Stomach smooth muscle (tissue), 2 donors: Measurements from ENCODE around the gene ARHGAP26.
A peak's percentile ranks its signal among the peaks of the same experiment; 100 is the strongest.

Experiments used
- H3K27ac ChIP-seq: one replicate; pipeline ENCODE4 v1.7.0; 2013; ENCODE audit warnings: mild to moderate bottlenecking, low read length, inconsistent platforms
- H3K27me3 ChIP-seq, 2 donors: one replicate each; pipeline ENCODE4 v1.7.0; 2013; ENCODE audit warnings: low read length in 2 of 2; ENCODE audit not compliant: insufficient read depth in 2 of 2, control insufficient read depth in 1 of 2
- H3K36me3 ChIP-seq, 2 donors: one replicate each; pipeline ENCODE4 v1.7.0; 2013; ENCODE audit warnings: low read length in 2 of 2; ENCODE audit not compliant: control insufficient read depth in 2 of 2, insufficient read depth in 2 of 2
- H3K4me1 ChIP-seq: one replicate; pipeline ENCODE4 v1.7.0; 2013; ENCODE audit warnings: low read length; ENCODE audit not compliant: control insufficient read depth, insufficient read depth
- H3K4me3 ChIP-seq, 2 donors: one replicate each; pipeline ENCODE4 v1.7.0; 2013; ENCODE audit warnings: low read length in 2 of 2
- H3K9ac ChIP-seq, 2 donors: one replicate each; pipeline ENCODE4 v1.7.0; 2013; ENCODE audit warnings: low read length in 2 of 2, mild to moderate bottlenecking in 1 of 2
- H3K9me3 ChIP-seq, 2 donors: one replicate each; pipeline ENCODE4 v1.7.0; 2013; ENCODE audit warnings: low read length in 2 of 2; ENCODE audit not compliant: control insufficient read depth in 2 of 2
- donor health status: healthy.
- donor health status: Pancreatic carcinoma.

ARHGAP26 gene

DNA sequence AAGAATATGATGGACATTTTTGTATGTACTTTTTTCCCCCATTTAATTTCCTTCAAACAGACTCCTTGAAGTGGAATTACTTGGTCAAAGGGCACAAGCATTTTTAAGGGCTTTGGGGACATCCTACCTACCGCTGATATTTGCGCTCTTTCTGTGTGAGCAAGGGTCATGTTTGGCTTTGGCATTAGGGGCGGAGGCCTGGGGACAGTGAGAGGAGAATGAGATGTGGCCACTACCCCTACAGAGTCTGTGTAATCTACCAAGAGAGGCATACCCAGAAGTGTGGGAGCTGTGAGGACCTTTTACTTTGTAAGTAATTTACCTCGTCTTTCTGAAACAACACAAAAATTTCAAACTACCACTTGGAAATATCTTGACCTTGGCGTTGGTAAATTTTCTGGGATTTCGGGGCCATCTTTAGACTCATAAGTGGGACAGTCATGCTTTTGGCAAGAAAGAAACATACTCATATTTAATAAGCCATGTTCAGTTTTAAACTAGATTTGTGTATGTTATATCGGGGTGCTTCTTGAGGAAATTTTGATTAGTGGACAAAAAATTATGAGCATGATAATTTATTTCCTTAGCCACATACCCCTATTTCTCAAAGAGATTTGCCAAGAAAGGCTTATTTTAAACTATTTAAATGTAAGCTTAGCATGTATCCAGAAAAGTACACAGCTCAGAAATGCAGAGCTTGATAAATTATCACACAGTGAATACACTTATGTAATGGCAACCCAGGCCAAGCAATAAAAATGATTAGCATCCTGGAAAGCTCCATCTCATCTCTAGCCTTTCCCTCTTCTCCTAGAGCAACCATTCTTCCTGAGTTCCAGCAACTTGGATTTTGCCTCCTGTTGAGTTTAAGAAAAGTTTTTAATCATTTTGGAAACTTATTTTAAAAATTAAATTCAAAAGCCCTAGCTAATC lies 63.6 kb downstream of the ARHGAP26 start:
- H3K27me3 ChIP-seq, result no peaks in the 10 kb centered on the region
- no peak overlapping the region for H3K4me3 ChIP-seq
- no peaks in the 10 kb centered on the region for H3K9me3 ChIP-seq
- peaks cover 3% of the 10 kb centered on the region for H3K4me1 ChIP-seq
- H3K27ac ChIP-seq, result no peak overlapping the region
- H3K9ac ChIP-seq, result no peak overlapping the region
- H3K36me3 ChIP-seq, result no peaks in the 10 kb centered on the region

DNA sequence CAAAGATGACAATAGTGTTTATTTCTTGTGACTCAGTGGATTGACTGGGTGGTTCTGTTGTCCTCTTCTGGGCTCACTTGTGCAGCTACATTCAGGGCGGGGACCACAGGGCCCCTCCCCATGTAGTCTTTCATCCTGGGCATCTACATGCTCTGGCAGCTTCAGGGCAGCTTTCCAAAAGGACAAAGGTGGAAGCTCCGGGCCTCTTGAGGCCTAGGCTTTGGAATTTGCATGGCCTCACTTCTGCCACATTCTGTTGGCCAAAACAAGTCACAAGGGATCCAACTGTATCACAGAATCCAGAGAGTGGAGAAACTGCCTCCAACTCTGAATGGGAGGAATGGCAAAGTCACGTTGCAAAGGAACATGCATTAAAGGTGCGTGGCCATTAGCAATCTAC lies 64.3 kb downstream of the ARHGAP26 start:
- Histone ChIP-seq H3K4me3 (no peak overlapping the region), H3K27ac (no peak overlapping the region), H3K4me1 (peaks cover 3% of the 10 kb centered on the region)

DNA sequence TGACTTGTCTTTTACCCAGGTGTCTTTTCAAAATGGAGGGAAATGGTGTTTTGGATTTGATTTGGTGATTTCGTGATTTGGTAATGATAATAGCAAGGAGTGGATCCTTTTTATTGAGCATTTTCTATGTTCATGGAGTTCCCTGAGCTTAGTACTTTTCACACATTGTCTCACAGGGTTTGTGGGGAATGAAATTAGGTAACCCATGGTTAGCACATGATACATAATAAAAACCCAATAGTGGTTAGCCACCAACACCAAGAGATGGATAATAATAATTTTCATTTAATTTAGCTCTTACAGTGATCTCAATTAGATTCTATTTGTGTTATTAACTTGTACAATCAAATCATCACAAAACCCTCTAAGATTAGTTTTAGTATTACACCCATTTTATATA lies 65.4 kb downstream of the ARHGAP26 start:
- Histone ChIP-seq H3K27me3 (no peaks in the 10 kb centered on the region), H3K27ac (no peak overlapping the region), H3K36me3 (no peaks in the 10 kb centered on the region), H3K9ac (no peak overlapping the region), H3K4me1 (peaks cover 3% of the 10 kb centered on the region), H3K9me3 (no peaks in the 10 kb centered on the region), H3K4me3 (no peak overlapping the region)

More for the DNA sequence above, 64.3 kb downstream of the ARHGAP26 start:
- no peaks in the 10 kb centered on the region for H3K9me3 ChIP-seq
- H3K27me3 ChIP-seq, result no peaks in the 10 kb centered on the region
- no peaks in the 10 kb centered on the region for H3K36me3 ChIP-seq
- H3K9ac ChIP-seq, result no peak overlapping the region

DNA sequence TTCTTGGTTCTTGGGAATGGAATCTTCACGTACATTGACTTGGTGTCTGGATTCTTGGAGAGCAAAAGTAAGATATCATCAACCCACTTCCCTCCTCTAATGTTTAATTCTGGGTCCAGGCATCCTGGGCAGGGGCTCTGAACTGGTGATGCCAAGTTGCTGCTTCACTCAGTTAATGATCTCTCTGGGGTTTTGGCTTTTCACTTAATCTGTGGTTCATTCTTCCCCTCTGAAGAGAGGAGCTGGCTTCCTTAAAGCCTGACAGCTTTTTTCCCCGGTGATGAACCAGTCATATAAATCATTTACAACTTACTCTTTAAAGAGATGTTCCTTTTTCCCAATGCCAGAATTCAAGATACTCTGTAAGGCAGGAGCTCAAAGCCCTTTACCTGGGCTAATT lies 65.9 kb downstream of the ARHGAP26 start:
- no peak overlapping the region for H3K27ac ChIP-seq
- no peaks in the 10 kb centered on the region for H3K36me3 ChIP-seq
- no peaks in the 10 kb centered on the region for H3K9me3 ChIP-seq
- H3K9ac ChIP-seq, result no peak overlapping the region
- H3K27me3 ChIP-seq, result no peaks in the 10 kb centered on the region
- no peak overlapping the region for H3K4me3 ChIP-seq
- H3K4me1 ChIP-seq, result peaks cover 5% of the 10 kb centered on the region

DNA sequence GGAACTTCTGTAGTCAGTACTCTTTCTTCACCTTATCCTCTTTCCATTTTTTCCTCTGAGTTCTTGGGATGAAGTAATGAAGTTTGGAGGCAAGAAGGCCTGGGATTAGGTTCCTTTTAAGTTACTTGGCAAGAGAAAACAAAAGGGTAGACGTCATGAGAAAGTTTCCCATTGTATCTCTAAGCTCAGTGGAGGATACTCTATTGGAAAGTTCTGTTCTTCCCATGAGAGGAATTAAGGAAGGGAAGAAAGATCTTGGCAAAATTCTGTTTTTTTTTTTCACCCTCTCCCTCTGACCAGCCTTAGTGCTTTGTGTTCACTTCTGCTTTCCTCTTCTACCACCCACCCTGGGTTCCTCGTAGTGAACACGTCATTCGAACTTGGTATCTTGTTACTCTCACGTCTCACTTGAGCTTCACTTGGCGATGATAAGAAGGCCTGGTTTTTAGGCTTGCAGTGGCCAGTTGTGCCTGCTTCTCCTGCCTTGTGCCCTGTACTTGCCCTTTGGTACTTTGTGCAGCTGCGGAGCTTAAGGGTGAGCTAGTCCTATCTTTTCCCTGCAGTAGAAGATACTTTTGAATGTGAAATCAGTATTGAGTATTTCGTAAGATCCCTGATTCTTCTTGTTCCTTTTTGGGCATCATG lies 67.0 kb downstream of the ARHGAP26 start:
- H3K27ac ChIP-seq, result no peak overlapping the region
- H3K4me3 ChIP-seq, result no peak overlapping the region

DNA sequence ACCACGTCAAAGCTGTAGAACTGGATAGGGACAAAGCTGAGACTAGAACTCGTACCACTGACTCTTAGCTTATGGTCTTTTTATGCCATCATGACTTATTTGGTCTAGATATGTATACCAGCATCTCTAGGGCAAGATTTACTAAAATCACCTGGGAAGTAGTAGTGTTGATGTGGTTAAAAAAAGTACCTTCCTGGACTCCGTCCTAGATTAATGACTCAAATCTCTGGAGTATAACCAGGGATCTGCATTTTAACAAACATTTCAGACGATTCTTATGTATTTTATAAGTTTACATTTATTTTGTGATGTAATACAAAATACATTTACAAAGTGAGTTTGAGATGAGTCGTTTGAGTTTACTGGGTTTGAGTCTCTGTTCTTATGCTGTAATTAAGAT lies 68.7 kb downstream of the ARHGAP26 start:
- Histone ChIP-seq H3K9ac (no peak overlapping the region), H3K9me3 (no peaks in the 10 kb centered on the region), H3K4me3 (no peak overlapping the region), H3K27ac (no peak overlapping the region), H3K36me3 (no peaks in the 10 kb centered on the region), H3K27me3 (no peaks in the 10 kb centered on the region), H3K4me1 (peaks cover 22% of the 10 kb centered on the region)

More for the DNA sequence above, 67.0 kb downstream of the ARHGAP26 start:
- peaks cover 16% of the 10 kb centered on the region for H3K4me1 ChIP-seq
- H3K9ac ChIP-seq, result no peak overlapping the region
- H3K27me3 ChIP-seq, result no peaks in the 10 kb centered on the region
- H3K9me3 ChIP-seq, result no peaks in the 10 kb centered on the region
- no peaks in the 10 kb centered on the region for H3K36me3 ChIP-seq

DNA sequence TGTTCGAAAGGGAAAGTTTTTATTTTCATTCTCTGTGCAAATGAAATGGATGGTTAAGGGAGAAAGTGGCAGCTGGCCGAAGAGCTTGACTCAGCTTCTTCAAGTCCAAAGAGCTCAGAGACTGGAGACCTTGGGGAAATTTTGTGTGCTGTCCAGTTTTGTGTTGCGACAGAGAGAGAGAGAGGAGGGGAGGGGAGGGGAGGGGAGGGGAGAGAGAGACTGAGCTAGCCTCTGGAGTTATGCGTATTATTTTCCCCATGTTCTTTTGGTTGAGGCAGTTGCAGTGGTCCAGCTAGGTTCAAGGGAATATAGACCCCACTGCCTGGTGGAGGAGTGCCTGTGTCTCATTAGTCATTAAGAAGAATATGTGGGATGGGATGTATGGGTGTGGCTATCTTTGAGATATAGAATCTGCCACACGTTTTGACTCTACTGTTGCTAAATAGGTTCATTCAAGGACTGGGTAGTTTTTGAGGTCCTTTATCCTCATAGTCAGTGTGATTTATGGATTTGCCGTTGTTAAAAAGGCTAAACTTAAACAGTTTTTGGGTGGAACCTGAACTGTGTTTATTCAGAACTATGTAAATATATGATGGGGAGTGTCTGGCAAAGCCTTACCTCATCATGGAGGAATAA lies 69.7 kb downstream of the ARHGAP26 start:
- Histone ChIP-seq H3K9ac (no peak overlapping the region), H3K9me3 (no peaks in the 10 kb centered on the region), H3K4me1 (peaks cover 23% of the 10 kb centered on the region), H3K27ac (peak overlapping the region; percentile 37), H3K36me3 (no peaks in the 10 kb centered on the region), H3K4me3 (no peak overlapping the region), H3K27me3 (no peaks in the 10 kb centered on the region)

DNA sequence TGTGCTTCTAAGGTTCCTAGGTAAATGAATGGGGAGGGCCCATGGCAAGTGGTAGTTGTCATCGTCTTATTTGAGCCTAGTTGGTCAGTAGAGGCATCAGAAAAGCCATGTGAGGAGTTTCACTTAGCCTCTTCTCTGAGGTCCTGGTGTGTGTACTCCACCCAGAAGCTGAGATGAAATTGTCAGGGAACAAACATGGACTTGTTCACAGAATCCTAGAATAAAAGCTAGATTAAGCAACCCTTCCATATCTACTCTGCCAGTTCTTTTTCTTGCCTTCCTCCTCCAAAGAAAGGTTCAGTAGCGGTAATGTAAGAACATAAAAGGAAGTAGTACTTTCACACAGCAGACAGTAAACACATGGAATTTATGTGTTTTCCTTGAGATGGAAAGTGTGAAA lies 70.4 kb downstream of the ARHGAP26 start:
- no peaks in the 10 kb centered on the region for H3K27me3 ChIP-seq
- H3K4me1 ChIP-seq, result peaks cover 30% of the 10 kb centered on the region
- H3K27ac ChIP-seq, result peak overlapping the region; percentile 37
- H3K36me3 ChIP-seq, result no peaks in the 10 kb centered on the region
- no peak overlapping the region for H3K9ac ChIP-seq
- H3K9me3 ChIP-seq, result no peaks in the 10 kb centered on the region
- no peak overlapping the region for H3K4me3 ChIP-seq

DNA sequence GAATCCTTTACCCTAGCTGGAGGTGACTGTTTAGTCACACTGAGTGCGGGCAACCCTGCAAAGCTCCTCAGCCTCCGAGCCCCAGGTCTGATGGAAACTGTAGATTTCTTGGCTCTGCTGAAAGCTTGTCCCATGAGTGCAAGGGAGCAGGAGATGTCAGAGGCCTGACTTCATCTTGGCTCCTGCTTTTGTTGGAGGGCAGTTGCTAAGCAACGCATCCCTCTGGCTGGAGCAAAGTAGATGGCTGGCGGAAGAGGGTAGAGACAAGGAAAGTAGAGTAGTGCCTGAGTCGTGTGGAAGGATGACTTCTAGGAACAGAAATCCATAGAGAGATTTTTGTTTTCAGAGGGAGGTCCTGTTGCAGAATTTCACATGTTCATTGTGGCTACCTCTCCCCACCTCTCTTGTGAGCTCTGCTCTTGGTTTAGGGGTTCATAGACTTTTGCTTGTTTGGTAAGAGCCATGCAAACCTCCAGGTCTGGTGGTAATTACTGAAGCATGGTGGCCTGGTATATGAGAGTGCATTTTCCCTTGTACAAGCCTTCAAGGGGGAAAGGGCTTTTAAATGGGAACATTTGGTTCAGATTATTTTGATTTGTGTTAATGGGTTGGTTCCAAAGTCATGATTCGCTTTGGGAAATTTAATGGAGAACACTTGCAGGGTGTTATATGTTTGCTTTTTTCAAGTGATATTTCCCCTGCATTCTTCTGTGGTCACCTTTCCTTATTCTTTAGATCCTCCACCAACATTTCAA lies 71.5 kb downstream of the ARHGAP26 start:
- Histone ChIP-seq H3K9ac (no peak overlapping the region), H3K9me3 (no peaks in the 10 kb centered on the region), H3K27ac (no peak overlapping the region), H3K27me3 (no peaks in the 10 kb centered on the region), H3K4me3 (peak overlapping the region in 1 of 2 donors; percentile 40), H3K36me3 (no peaks in the 10 kb centered on the region), H3K4me1 (peaks cover 39% of the 10 kb centered on the region)
